Measurements from ENCODE around the gene INPP1.
"Not testable (repeated sequence)": the region's sequence is repeated elsewhere in the genome, so short reads cannot be mapped to it uniquely, and the experiment has no call there.

The INPP1 gene

GRCh38 chr2:190354003-190354690 is 10.8 kb downstream of the INPP1 start:
- no peak overlapping the region for H3K9ac ChIP-seq (ENCODE audit: low read depth, low read length, poor library complexity, severe bottlenecking)
- no peak for TF ChIP-seq EZH2phosphoT487 (IDR thresholded peaks at IDR 0.05; ENCODE audit: borderline replicate concordance)
- no peak for TF ChIP-seq CTCF (conservative IDR thresholded peaks at IDR 0.05; ENCODE audit: low read length)
- no peaks in the 10 kb centered on the region for H3K9me2 ChIP-seq (replicated peaks; ENCODE audit: low read depth, low read length)
- H3K4me1 ChIP-seq (ENCODE audit: insufficient read depth, low read length, poor library complexity, severe bottlenecking) = peaks cover 6% of the 10 kb centered on the region
- no peak overlapping the region for H3K4me3 ChIP-seq (ENCODE audit: low read length, poor library complexity, severe bottlenecking)
- no peaks in the 10 kb centered on the region for H3K36me3 ChIP-seq (ENCODE audit: insufficient read depth, low read length)
- H3K79me2 ChIP-seq (ENCODE audit: insufficient read depth, low read length) = no peaks in the 10 kb centered on the region
- H2AFZ ChIP-seq (ENCODE audit: low read length) = no peak overlapping the region
- no peaks in the 10 kb centered on the region for H4K20me1 ChIP-seq (ENCODE audit: insufficient read depth, low read length, poor library complexity, severe bottlenecking)
- no peak overlapping the region for H3K4me2 ChIP-seq (ENCODE audit: low read depth, low read length, poor library complexity, severe bottlenecking)
- H3K27me3 ChIP-seq (ENCODE audit: insufficient read depth, low read length, poor library complexity, severe bottlenecking) = no peaks in the 10 kb centered on the region
- H3F3A ChIP-seq (ENCODE audit: low read depth) = no peaks in the 10 kb centered on the region
- H3K9me3 ChIP-seq (ENCODE audit: insufficient read depth, low read depth, low read length) = no peaks in the 10 kb centered on the region

GRCh38 chr2:190355968-190356644 is 12.7 kb downstream of the INPP1 start:
- Histone ChIP-seq H3K9me3 (ENCODE audit: insufficient read depth, low read depth, low read length) (no peaks in the 10 kb centered on the region), H3K4me2 (ENCODE audit: low read depth, low read length, poor library complexity, severe bottlenecking) (no peak overlapping the region), H3K36me3 (ENCODE audit: insufficient read depth, low read length) (no peaks in the 10 kb centered on the region), H3K4me3 (ENCODE audit: low read length, poor library complexity, severe bottlenecking) (no peak overlapping the region), H3K9me2 (replicated peaks; ENCODE audit: low read depth, low read length) (no peaks in the 10 kb centered on the region), H3K79me2 (ENCODE audit: insufficient read depth, low read length) (no peaks in the 10 kb centered on the region), H3K27me3 (ENCODE audit: insufficient read depth, low read length, poor library complexity, severe bottlenecking) (no peaks in the 10 kb centered on the region), H3F3A (ENCODE audit: low read depth) (no peaks in the 10 kb centered on the region), H2AFZ (ENCODE audit: low read length) (no peak overlapping the region), H3K9ac (ENCODE audit: low read depth, low read length, poor library complexity, severe bottlenecking) (no peak overlapping the region), H4K20me1 (ENCODE audit: insufficient read depth, low read length, poor library complexity, severe bottlenecking) (no peaks in the 10 kb centered on the region), H3K4me1 (ENCODE audit: insufficient read depth, low read length, poor library complexity, severe bottlenecking) (peaks cover 18% of the 10 kb centered on the region)
- TF ChIP-seq EZH2phosphoT487 (IDR thresholded peaks at IDR 0.05; ENCODE audit: borderline replicate concordance) (no peak), CTCF (conservative IDR thresholded peaks at IDR 0.05; ENCODE audit: low read length) (no peak)

GRCh38 chr2:190357600-190357999 is 14.2 kb downstream of the INPP1 start:
- H3K36me3 ChIP-seq (ENCODE audit: insufficient read depth, low read length) = no peaks in the 10 kb centered on the region
- H3K4me1 ChIP-seq (ENCODE audit: insufficient read depth, low read length, poor library complexity, severe bottlenecking) = peaks cover 18% of the 10 kb centered on the region
- no peaks in the 10 kb centered on the region for H3F3A ChIP-seq (ENCODE audit: low read depth)
- no peak overlapping the region for H3K9ac ChIP-seq (ENCODE audit: low read depth, low read length, poor library complexity, severe bottlenecking)
- H3K4me2 ChIP-seq (ENCODE audit: low read depth, low read length, poor library complexity, severe bottlenecking) = no peak overlapping the region
- no peak overlapping the region for H2AFZ ChIP-seq (ENCODE audit: low read length)
- no peaks in the 10 kb centered on the region for H3K79me2 ChIP-seq (ENCODE audit: insufficient read depth, low read length)
- no peaks in the 10 kb centered on the region for H3K9me2 ChIP-seq (replicated peaks; ENCODE audit: low read depth, low read length)
- H3K9me3 ChIP-seq (ENCODE audit: insufficient read depth, low read depth, low read length) = no peaks in the 10 kb centered on the region
- no peak overlapping the region for H3K4me3 ChIP-seq (ENCODE audit: low read length, poor library complexity, severe bottlenecking)
- H3K27me3 ChIP-seq (ENCODE audit: insufficient read depth, low read length, poor library complexity, severe bottlenecking) = no peaks in the 10 kb centered on the region
- TF ChIP-seq EZH2phosphoT487 (IDR thresholded peaks at IDR 0.05; ENCODE audit: borderline replicate concordance) = no peak
- no peak for TF ChIP-seq CTCF (conservative IDR thresholded peaks at IDR 0.05; ENCODE audit: low read length)
- H4K20me1 ChIP-seq (ENCODE audit: insufficient read depth, low read length, poor library complexity, severe bottlenecking) = no peaks in the 10 kb centered on the region

GRCh38 chr2:190358655-190359448 is 15.5 kb downstream of the INPP1 start:
- H3K9me3 ChIP-seq (ENCODE audit: insufficient read depth, low read depth, low read length); H3K9ac ChIP-seq (ENCODE audit: low read depth, low read length, poor library complexity, severe bottlenecking); H3K79me2 ChIP-seq (ENCODE audit: insufficient read depth, low read length); H4K20me1 ChIP-seq (ENCODE audit: insufficient read depth, low read length, poor library complexity, severe bottlenecking); H3K4me2 ChIP-seq (ENCODE audit: low read depth, low read length, poor library complexity, severe bottlenecking); H3K27me3 ChIP-seq (ENCODE audit: insufficient read depth, low read length, poor library complexity, severe bottlenecking); H3K36me3 ChIP-seq (ENCODE audit: insufficient read depth, low read length); H2AFZ ChIP-seq (ENCODE audit: low read length); H3K4me3 ChIP-seq (ENCODE audit: low read length, poor library complexity, severe bottlenecking); H3F3A ChIP-seq (ENCODE audit: low read depth); H3K9me2 ChIP-seq (replicated peaks; ENCODE audit: low read depth, low read length): not testable (repeated sequence)
- peaks cover 11% of the 10 kb centered on the region for H3K4me1 ChIP-seq (ENCODE audit: insufficient read depth, low read length, poor library complexity, severe bottlenecking)

Measured in Loucy (cell line).